HCT116 (cell line): ENCODE results near the gene SLC29A1. TPM values are rescaled to one million over a fixed set of nuclear protein-coding genes. Genes with fewer than 3 reads are reported as not detected.
A peak's percentile ranks its signal among the peaks of the same experiment; 100 is the strongest.

Experiments
- ATAC-seq: fragments of 200-7000 bp; cut with Tn5 transposase; 2 replicates; pipeline ENCODE4 v1.9.1; 2020; ENCODE audit warnings: mild to moderate bottlenecking, moderate library complexity
- BruUV-seq: library from RNA; stranded (reverse); fragments of 400-500 nt; replicated peaks from 2 replicates; lab custom pipeline; 2021; lab: Mats Ljungman, UMichigan
- CTCF ChIA-PET: fragments of 300-600 bp; sonication (Branson Sonifier 250); formaldehyde crosslinking; loops from one replicate; lab custom pipeline; 2021; ENCODE audit warnings: antibody characterized with exemption; lab: Charles Lee
- POLR2A ChIA-PET: fragments of 300-600, 350-600 bp; sonication (Branson Sonifier 250); formaldehyde crosslinking; loops from one replicate; lab custom pipeline; 2021; ENCODE audit warnings: antibody characterized with exemption; lab: Charles Lee
- RAD21 ChIA-PET, 2 experiments: fragments of 300-600 bp; sonication (Branson Sonifier 250); formaldehyde crosslinking; loops; one replicate each; lab custom pipeline; 2023; ENCODE audit warnings: low total read pairs in 2 of 2; ENCODE audit not compliant: uncharacterized antibody in 2 of 2, unreplicated experiment in 2 of 2, low non-redundant PET in 1 of 2; lab: Charles Lee
- DNase-seq: peaks from one replicate; pipeline ENCODE4 v3.0.0-alpha.2; 2010; ENCODE audit warnings: low read depth, low spot score
- H2AFZ ChIP-seq: fragments of 200-600 bp; shearing (Covaris generic), sonication (generic); 2 replicates; pipeline ENCODE4 v1.6.1; 2017; ENCODE audit warnings: low read depth, mixed run types, mixed read lengths, antibody characterized with exemption, low read length; ENCODE audit not compliant: poor library complexity, severe bottlenecking
- H3K27ac ChIP-seq: 2 replicates; pipeline ENCODE4 v1.5.1; 2012; ENCODE audit warnings: low read depth, low read length
- H3K27me3 ChIP-seq: fragments of 200-600 bp; sonication (generic); 2 replicates; pipeline ENCODE4 v1.6.1; 2016; ENCODE audit warnings: mixed run types, low read length, mixed read lengths; ENCODE audit not compliant: insufficient read depth
- H3K36me3 ChIP-seq, 2 experiments: fragments of 200-500 bp in 1 of 2; fragments of 200-600 bp in 1 of 2; sonication (Bioruptor generic) in 1 of 2; sonication (generic) in 1 of 2; 2 replicates each; pipeline versions ENCODE4 v1.5.1 to v1.6.1; 2014 to 2016; ENCODE audit warnings: low read length in 2 of 2, inconsistent platforms in 1 of 2, mixed read lengths in 1 of 2, mixed run types in 1 of 2; ENCODE audit not compliant: insufficient read depth in 2 of 2, control insufficient read depth in 1 of 2
- H3K4me1 ChIP-seq, 2 experiments: fragments of 200-600 bp in 1 of 2; sonication (generic) in 1 of 2; 2 replicates each; pipeline versions ENCODE4 v1.5.1 to v1.6.1; 2012 to 2017; ENCODE audit warnings: low read length in 2 of 2, inconsistent platforms in 1 of 2, mild to moderate bottlenecking in 1 of 2, mixed read lengths in 1 of 2, mixed run types in 1 of 2, moderate library complexity in 1 of 2; ENCODE audit not compliant: insufficient read depth in 2 of 2, control insufficient read depth in 1 of 2
- H3K4me2 ChIP-seq: fragments of 200-600 bp; sonication (generic); 2 replicates; pipeline ENCODE4 v1.6.1; 2017; ENCODE audit warnings: mixed run types, low read length, mixed read lengths
- H3K4me3 ChIP-seq, 2 experiments: fragments of 200-600 bp in 1 of 2; sonication (generic) in 1 of 2; replicated peaks in 1 of 2; 2 replicates each; pipeline ENCODE4 v1.5.1; 2011 to 2016; ENCODE audit warnings: low read length in 2 of 2, control low read depth in 1 of 2, low read depth in 1 of 2, mild to moderate bottlenecking in 1 of 2, mixed read lengths in 1 of 2, mixed run types in 1 of 2
- H3K79me2 ChIP-seq: fragments of 200-600 bp; sonication (generic); 2 replicates; pipeline ENCODE4 v1.6.1; 2017; ENCODE audit warnings: mild to moderate bottlenecking, mixed run types, low read length, moderate library complexity, mixed read lengths; ENCODE audit not compliant: insufficient read depth
- H3K9ac ChIP-seq: fragments of 200-600 bp; sonication (generic); 2 replicates; pipeline ENCODE4 v1.6.1; 2016; ENCODE audit warnings: low read length, mixed read lengths
- H3K9me2 ChIP-seq: fragments of 200-600 bp; sonication (generic), shearing (Covaris generic); 2 replicates; pipeline ENCODE4 v1.6.1; 2017; ENCODE audit warnings: mixed run types, mild to moderate bottlenecking, moderate library complexity; ENCODE audit not compliant: insufficient read depth
- H3K9me3 ChIP-seq, 2 experiments: fragments of 200-500 bp in 1 of 2; fragments of 200-600 bp in 1 of 2; sonication (Bioruptor generic) in 1 of 2; sonication (generic) in 1 of 2; 2 replicates each; pipeline ENCODE4 v1.6.1; 2014 to 2017; ENCODE audit warnings: low read length in 2 of 2, mixed read lengths in 2 of 2, inconsistent platforms in 1 of 2, low read depth in 1 of 2, mild to moderate bottlenecking in 1 of 2, mixed run types in 1 of 2, moderate library complexity in 1 of 2; ENCODE audit not compliant: control insufficient read depth in 1 of 2, insufficient read depth in 1 of 2
- H4K20me1 ChIP-seq: fragments of 200-600 bp; sonication (generic), shearing (Covaris generic); 2 replicates; pipeline ENCODE4 v1.6.1; 2017; ENCODE audit warnings: mixed run types, mild to moderate bottlenecking, moderate library complexity; ENCODE audit not compliant: insufficient read depth
- CEBPB ChIP-seq: IDR thresholded peaks from 2 replicates; pipeline ENCODE4 v1.6.1; 2012; ENCODE audit warnings: low read depth
- ELF1 ChIP-seq: IDR thresholded peaks from 2 replicates; pipeline ENCODE4 v1.6.1; 2012; ENCODE audit warnings: low read depth, borderline replicate concordance
- EZH2 ChIP-seq: fragments of 200-600 bp; sonication (generic); IDR thresholded peaks from 2 replicates; pipeline ENCODE4 v1.6.1; 2017; ENCODE audit warnings: antibody characterized with exemption, mixed run types
- EZH2phosphoT487 ChIP-seq: fragments of 200-600 bp; IDR thresholded peaks from 2 replicates; pipeline ENCODE4 v1.6.1; 2018; ENCODE audit warnings: antibody characterized with exemption, borderline replicate concordance
- FOSL1 ChIP-seq: IDR thresholded peaks from 2 replicates; pipeline ENCODE4 v1.6.1; 2012; ENCODE audit warnings: low read depth
- POLR2A ChIP-seq: IDR thresholded peaks from 2 replicates; pipeline ENCODE4 v1.7.0; 2011; ENCODE audit warnings: borderline replicate concordance; ENCODE audit not compliant: insufficient read depth, insufficient read length; ENCODE audit errors: extremely low read depth
- RAD21 ChIP-seq: IDR thresholded peaks from 2 replicates; pipeline ENCODE4 v1.6.1; 2012; ENCODE audit warnings: low read depth, mild to moderate bottlenecking
- SIN3A ChIP-seq: IDR thresholded peaks from 2 replicates; pipeline ENCODE4 v1.6.1; 2012; ENCODE audit warnings: low read depth
- SP1 ChIP-seq: IDR thresholded peaks from 2 replicates; pipeline ENCODE4 v1.6.1; 2012; ENCODE audit warnings: low read depth
- SRF ChIP-seq: IDR thresholded peaks from 2 replicates; pipeline ENCODE4 v1.6.1; 2012; ENCODE audit warnings: low read depth
- TCF7L2 ChIP-seq: IDR thresholded peaks from 2 replicates; pipeline ENCODE4 v1.7.0; 2011; ENCODE audit warnings: borderline replicate concordance, inconsistent platforms; ENCODE audit not compliant: insufficient read depth, insufficient read length; ENCODE audit errors: extremely low read depth
- YY1 ChIP-seq: IDR thresholded peaks from 2 replicates; pipeline ENCODE4 v1.6.1; 2011; ENCODE audit warnings: low read length, low read depth, moderate library complexity, mild to moderate bottlenecking; ENCODE audit not compliant: insufficient replicate concordance; ENCODE audit errors: extremely low read depth
- ZFX ChIP-seq: fragments of 450-650 bp; IDR thresholded peaks from 2 replicates; pipeline ENCODE4 v1.6.1; 2017
- ZNF274 ChIP-seq: fragments of 200-500 bp; sonication (Bioruptor generic); IDR thresholded peaks from 2 replicates; pipeline ENCODE4 v1.6.1; 2014; ENCODE audit warnings: mild to moderate bottlenecking, low read depth, low read length, inconsistent platforms
- intact Hi-C: fragments of 100-400 bp; cut with micrococcal nuclease; formaldehyde crosslinking; loops from 2 replicates; pipeline ENCODE4 v1.10.0; 2022
- total RNA-seq: library from RNA; stranded (reverse); gene quantifications from one replicate; pipeline ENCODE4 v1.2.1, GENCODE V29; 2021; ENCODE audit not compliant: unreplicated experiment
- TF ChIP-seq, protein P1 (sequence below): IDR thresholded peaks from 2 replicates; pipeline ENCODE4 v1.6.1; 2012
- TF ChIP-seq, protein P2 (sequence below): IDR thresholded peaks from 2 replicates; pipeline ENCODE4 v1.6.1; 2012
- TF ChIP-seq, protein P3 (sequence below), 3 experiments: fragments of 200-600 bp in 1 of 3; sonication (generic) in 1 of 3; IDR thresholded peaks in 2 of 3; conservative IDR thresholded peaks in 1 of 3; 2 replicates each; pipeline ENCODE4 v1.5.1; 2012 to 2017; ENCODE audit warnings: low read depth in 2 of 3, low read length in 2 of 3, antibody characterized with exemption in 1 of 3, borderline replicate concordance in 1 of 3, control low read depth in 1 of 3, mild to moderate bottlenecking in 1 of 3, mixed read lengths in 1 of 3, mixed run types in 1 of 3, moderate library complexity in 1 of 3; ENCODE audit not compliant: insufficient read depth in 1 of 3
- TF ChIP-seq, protein P4 (sequence below): IDR thresholded peaks from 2 replicates; pipeline ENCODE4 v1.6.1; 2011; ENCODE audit warnings: mild to moderate bottlenecking, low read length, moderate library complexity; ENCODE audit not compliant: insufficient replicate concordance; ENCODE audit errors: extremely low read depth

Gene SLC29A1
- total RNA-seq, 1 experiment from 2014 or later, result 67.6 TPM

DNA sequence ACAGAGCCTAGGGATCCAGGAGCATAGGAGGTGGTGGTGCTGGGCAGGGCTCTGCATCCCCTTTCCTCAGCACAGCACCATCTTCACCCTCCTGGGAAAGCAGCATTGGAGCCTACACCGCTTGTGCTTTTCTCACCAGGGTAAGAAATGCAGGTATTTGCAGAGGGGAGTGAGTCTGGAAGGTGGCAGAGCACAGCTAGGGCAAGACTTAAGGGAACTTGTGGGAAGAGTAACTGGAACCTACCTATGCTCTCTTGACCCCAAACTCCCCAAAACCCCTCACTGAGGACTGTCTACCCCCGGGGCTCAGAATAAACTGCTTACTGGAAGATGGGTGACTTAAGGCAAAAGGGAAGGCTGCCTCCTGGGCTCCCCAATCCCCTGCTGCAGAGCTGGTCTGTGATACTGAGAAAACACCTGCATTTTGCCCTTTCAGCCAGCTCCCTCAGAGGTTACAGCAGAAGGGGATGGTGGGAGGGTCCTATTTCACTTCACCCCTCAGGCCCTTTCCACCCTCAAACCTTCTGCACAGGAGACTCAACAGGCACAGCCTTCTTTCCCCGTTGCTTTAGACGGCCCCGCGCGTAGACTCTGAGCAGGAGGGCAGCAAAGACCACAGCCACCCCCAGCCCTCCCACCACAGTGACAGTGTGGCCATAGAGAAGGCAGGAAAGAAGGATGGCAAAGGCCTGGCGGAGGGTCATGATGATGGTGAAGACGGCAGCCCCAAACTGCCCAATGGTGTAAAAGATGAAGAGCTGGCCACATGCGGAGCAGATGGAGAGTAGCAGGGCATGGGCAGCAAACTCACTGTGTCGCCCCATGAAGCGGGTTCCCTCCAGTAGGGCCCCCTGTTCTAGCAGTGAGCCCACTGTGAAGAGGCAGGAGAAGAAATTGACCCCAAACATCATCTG is 31.1 kb downstream of the SLC29A1 start:
- Histone ChIP-seq H3K27ac (peak overlapping the region; percentile 95), H3K9me3 (no peaks in the 10 kb centered on the region), H4K20me1 (peaks cover 49% of the 10 kb centered on the region; the same call in 1 of the 2 replicates), H3K9me2 (no peaks in the 10 kb centered on the region), H3K4me2 (no peak overlapping the region), H3K79me2 (peaks cover 50% of the 10 kb centered on the region), H3K27me3 (no peaks in the 10 kb centered on the region), H3K9ac (no peak overlapping the region), H3K4me3 (no peak overlapping the region), H3K4me1 (peaks cover 2 to 27% of the 10 kb centered on the region in 2 experiments; a peak in 3 of 4 replicates), H3K36me3 (peaks cover 43 to 48% of the 10 kb centered on the region in 2 experiments), H2AFZ (no peak overlapping the region)
- peak; percentile 6 for ATAC-seq
- RAD21 ChIA-PET, result no interaction called here
- BruUV-seq, result no TSS peak
- POLR2A ChIA-PET, result interaction anchor here (1.1 to 3.4 kb wide), 3 partner anchors 8 to 12 kb away, joined by 3 to 74 read pairs (median 4); partner anchors contain the start of gene HSP90AB1
- CTCF ChIA-PET, result interaction anchor here (0.6 to 2.2 kb wide), 7 partner anchors 10 to 158 kb away, joined by 3 to 7 read pairs (median 3); partner anchors contain the start of gene SLC29A1
- DNase-seq, result no peak
- intact Hi-C loops, result loop anchor here (5.0 kb wide), 1 partner anchor 157 kb away; no protein-coding TSS in a partner anchor
- TF ChIP-seq SIN3A, result no peak
- no peak for TF ChIP-seq SRF
- TF ChIP-seq YY1, result no peak
- TF ChIP-seq FOSL1, result no peak
- TF ChIP-seq, protein P1, sequence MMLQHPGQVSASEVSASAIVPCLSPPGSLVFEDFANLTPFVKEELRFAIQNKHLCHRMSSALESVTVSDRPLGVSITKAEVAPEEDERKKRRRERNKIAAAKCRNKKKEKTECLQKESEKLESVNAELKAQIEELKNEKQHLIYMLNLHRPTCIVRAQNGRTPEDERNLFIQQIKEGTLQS, result no peak
- TF ChIP-seq, protein P2, sequence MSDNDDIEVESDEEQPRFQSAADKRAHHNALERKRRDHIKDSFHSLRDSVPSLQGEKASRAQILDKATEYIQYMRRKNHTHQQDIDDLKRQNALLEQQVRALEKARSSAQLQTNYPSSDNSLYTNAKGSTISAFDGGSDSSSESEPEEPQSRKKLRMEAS, result no peak
- TF ChIP-seq POLR2A, result no peak
- TF ChIP-seq, protein P3, sequence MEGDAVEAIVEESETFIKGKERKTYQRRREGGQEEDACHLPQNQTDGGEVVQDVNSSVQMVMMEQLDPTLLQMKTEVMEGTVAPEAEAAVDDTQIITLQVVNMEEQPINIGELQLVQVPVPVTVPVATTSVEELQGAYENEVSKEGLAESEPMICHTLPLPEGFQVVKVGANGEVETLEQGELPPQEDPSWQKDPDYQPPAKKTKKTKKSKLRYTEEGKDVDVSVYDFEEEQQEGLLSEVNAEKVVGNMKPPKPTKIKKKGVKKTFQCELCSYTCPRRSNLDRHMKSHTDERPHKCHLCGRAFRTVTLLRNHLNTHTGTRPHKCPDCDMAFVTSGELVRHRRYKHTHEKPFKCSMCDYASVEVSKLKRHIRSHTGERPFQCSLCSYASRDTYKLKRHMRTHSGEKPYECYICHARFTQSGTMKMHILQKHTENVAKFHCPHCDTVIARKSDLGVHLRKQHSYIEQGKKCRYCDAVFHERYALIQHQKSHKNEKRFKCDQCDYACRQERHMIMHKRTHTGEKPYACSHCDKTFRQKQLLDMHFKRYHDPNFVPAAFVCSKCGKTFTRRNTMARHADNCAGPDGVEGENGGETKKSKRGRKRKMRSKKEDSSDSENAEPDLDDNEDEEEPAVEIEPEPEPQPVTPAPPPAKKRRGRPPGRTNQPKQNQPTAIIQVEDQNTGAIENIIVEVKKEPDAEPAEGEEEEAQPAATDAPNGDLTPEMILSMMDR (IDR thresholded peaks at IDR 0.05 in 2 of 3, conservative IDR thresholded peaks at IDR 0.05 in 1 of 3; ENCODE audit: borderline replicate concordance in 1 of 3, insufficient read depth in 1 of 3, low read depth in 2 of 3, low read length in 2 of 3), result no peak
- no peak for TF ChIP-seq TCF7L2
- TF ChIP-seq CEBPB, result no peak
- no peak for TF ChIP-seq SP1
- no peak for TF ChIP-seq EZH2phosphoT487
- TF ChIP-seq, protein P4, sequence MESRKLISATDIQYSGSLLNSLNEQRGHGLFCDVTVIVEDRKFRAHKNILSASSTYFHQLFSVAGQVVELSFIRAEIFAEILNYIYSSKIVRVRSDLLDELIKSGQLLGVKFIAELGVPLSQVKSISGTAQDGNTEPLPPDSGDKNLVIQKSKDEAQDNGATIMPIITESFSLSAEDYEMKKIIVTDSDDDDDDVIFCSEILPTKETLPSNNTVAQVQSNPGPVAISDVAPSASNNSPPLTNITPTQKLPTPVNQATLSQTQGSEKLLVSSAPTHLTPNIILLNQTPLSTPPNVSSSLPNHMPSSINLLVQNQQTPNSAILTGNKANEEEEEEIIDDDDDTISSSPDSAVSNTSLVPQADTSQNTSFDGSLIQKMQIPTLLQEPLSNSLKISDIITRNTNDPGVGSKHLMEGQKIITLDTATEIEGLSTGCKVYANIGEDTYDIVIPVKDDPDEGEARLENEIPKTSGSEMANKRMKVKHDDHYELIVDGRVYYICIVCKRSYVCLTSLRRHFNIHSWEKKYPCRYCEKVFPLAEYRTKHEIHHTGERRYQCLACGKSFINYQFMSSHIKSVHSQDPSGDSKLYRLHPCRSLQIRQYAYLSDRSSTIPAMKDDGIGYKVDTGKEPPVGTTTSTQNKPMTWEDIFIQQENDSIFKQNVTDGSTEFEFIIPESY, result no peak
- no peak for TF ChIP-seq ELF1
- no peak for TF ChIP-seq ZNF274
- no peak for TF ChIP-seq ZFX
- TF ChIP-seq EZH2, result no peak
- no peak for TF ChIP-seq RAD21
